AG09319 (cell line): Measurements from ENCODE around the gene NIPAL3.
"Not testable (repeated sequence)": the region's sequence is repeated elsewhere in the genome, so short reads cannot be mapped to it uniquely, and the experiment has no call there.

Experiments used
- DNase-seq: peaks from one replicate; pipeline ENCODE4 v3.0.0-alpha.2; 2010; ENCODE audit warnings: low read depth; ENCODE audit errors: extremely low read depth
- TF ChIP-seq, protein P1 (sequence below): IDR thresholded peaks from 2 replicates; pipeline ENCODE4 v1.5.1; 2011; ENCODE audit warnings: low read depth, mild to moderate bottlenecking, inconsistent platforms, low read length, moderate library complexity

The NIPAL3 gene

DNA sequence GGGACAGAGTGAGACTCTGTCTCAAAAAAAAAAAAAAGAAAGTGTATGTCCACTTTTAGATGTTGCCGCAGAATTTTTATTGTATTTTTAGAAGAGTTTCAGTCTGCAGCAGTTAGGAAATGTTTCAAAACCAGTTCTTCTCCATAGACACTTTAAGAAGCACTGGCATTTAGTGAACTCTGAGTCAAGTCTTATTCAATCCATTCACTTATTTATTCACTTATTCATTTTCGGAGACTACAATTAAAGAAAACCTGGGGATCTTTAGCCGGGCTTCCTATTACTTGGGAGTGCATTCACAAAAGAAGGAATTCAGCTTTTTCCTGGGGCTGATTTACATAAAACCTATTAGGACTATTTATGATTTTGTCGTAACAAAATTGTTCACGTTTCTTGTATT lies 99.3 kb downstream of the NIPAL3 start:
- TF ChIP-seq, protein P1, sequence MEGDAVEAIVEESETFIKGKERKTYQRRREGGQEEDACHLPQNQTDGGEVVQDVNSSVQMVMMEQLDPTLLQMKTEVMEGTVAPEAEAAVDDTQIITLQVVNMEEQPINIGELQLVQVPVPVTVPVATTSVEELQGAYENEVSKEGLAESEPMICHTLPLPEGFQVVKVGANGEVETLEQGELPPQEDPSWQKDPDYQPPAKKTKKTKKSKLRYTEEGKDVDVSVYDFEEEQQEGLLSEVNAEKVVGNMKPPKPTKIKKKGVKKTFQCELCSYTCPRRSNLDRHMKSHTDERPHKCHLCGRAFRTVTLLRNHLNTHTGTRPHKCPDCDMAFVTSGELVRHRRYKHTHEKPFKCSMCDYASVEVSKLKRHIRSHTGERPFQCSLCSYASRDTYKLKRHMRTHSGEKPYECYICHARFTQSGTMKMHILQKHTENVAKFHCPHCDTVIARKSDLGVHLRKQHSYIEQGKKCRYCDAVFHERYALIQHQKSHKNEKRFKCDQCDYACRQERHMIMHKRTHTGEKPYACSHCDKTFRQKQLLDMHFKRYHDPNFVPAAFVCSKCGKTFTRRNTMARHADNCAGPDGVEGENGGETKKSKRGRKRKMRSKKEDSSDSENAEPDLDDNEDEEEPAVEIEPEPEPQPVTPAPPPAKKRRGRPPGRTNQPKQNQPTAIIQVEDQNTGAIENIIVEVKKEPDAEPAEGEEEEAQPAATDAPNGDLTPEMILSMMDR, result no peak
- DNase-seq, result no peak

DNA sequence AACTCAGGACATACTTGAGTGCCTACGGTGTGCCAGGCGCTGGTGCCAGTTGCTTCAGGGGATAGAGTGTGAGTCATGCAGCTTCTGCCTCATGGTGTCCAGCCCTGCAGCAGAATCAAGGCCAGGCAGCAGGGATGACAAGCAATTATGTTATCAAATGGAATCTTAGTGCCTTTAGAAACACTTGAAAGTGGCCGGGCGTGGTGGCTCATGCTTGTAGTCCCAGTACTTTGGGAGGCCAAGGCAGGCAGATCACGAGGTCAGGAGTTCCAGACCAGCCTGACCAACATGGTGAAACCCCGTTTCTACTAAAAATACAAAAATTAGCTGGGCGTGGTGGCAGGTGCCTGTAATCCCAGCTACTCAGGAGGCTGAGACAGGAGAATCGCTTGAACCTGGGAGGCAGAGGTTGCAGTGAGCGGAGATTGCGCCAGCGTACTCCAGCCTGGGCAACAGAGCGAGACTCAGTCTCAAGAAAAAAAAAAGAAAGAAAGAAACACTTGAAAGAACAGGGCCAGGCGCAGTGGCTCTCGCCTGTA lies 100.1 kb downstream of the NIPAL3 start:
- DNase-seq, result not testable (repeated sequence)

DNA sequence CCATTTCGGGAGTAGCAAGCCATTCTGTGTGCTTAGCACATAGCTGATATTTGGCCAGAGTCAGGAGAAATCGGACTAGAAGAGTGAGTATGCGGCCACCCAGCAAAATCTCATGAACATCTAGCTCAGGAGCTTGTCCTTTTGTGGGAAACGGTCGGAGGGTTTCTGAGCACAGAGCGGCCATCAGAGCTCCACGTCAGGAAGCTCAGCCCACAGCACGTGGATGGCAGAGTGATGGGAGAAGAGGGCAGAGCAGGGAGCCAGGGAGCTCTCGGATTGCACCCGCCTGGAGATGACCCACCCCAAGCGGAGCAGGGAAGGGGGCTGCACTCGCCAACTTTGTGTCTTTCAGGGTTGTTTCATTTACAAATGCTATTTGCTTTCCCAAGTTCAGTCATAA lies 100.9 kb downstream of the NIPAL3 start:
- DNase-seq, result no peak
- TF ChIP-seq, protein P1, result no peak

DNA sequence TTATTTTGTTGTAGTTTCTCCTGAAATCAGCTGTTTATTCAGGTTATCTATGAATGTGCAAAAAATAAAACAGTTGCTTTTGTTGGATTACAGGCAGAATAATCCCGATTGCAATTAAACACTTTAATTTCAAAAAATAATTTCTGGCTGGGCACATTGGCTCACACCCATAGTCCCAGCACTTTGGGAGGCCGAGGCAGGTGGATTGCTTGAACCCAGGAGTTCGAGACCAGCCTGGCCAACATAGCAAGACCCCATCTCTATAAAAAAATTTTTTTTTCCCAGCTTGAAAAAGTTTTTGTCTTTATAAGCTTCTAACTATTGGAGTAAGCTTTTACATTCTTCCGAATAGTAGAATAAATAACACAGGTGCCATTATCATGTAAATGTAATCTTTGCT lies 102.3 kb downstream of the NIPAL3 start:
- TF ChIP-seq, protein P1, result no peak
- DNase-seq, result no peak

DNA sequence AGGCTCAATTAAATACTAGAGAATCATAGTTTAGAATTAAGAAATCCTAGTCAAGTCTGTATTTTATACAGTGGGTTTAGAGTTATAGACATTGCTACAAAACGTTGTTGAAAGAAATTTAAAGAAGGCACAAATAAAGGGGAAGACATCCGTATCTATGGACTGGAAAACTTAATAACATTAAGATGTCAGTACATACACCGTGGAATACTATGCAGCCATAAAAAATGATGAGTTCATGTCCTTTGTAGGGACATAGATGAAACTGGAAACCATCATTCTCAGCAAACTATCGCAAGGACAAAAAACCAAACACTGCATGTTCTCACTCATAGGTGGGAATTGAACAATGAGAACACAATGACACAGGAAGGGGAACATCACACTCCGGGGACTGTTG lies 104.7 kb downstream of the NIPAL3 start:
- DNase-seq, result not testable (repeated sequence)
